ENCODE results near the gene PFKP.

DNA sequence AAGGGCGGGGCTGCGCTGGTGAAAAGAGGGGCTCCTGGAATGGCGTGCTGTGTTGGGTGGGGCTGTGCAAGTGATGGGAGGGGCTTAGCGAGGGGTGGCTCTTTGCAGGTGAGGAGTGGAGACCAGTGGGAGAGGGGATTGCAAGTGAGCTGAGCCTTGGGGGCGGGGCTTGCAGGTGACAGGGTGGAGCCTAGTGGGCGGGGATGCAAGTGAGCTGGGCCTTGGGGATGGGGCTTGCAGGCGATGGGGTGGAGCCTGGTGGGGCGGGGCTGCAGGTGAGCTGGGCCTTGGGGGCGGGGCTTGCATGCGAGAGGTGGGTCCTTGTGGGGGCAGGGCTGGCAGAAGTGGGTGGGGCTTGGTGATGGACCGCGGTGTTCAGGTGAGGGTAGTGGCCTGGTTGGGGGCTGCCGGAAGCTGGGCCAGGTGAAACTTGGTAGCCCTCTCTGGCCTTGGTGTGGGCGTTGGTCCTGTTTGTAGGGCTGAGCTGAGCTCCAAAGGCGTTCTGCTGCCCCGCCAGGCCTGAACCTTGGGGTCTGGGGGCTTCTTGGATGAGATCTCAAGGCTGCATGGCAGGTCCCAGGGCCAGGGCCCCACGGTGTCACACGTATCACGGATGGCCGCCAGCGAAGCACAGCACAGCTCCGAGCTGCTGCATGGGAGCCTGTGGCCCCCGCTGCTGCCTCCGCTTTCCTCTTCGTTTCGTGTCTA lies 106.0 kb downstream of the PFKP start:
- TF ChIP-seq, protein P1, sequence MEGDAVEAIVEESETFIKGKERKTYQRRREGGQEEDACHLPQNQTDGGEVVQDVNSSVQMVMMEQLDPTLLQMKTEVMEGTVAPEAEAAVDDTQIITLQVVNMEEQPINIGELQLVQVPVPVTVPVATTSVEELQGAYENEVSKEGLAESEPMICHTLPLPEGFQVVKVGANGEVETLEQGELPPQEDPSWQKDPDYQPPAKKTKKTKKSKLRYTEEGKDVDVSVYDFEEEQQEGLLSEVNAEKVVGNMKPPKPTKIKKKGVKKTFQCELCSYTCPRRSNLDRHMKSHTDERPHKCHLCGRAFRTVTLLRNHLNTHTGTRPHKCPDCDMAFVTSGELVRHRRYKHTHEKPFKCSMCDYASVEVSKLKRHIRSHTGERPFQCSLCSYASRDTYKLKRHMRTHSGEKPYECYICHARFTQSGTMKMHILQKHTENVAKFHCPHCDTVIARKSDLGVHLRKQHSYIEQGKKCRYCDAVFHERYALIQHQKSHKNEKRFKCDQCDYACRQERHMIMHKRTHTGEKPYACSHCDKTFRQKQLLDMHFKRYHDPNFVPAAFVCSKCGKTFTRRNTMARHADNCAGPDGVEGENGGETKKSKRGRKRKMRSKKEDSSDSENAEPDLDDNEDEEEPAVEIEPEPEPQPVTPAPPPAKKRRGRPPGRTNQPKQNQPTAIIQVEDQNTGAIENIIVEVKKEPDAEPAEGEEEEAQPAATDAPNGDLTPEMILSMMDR (IDR thresholded peaks at IDR 0.05; ENCODE audit: insufficient read depth, low read length, poor library complexity, severe bottlenecking), result no peak
- TF ChIP-seq EZH2phosphoT487 (conservative IDR thresholded peaks at IDR 0.05; ENCODE audit: low read length), result no peak

Data from SU-DHL-6 (cell line).